Retinal pigment epithelial cell (primary cell): ENCODE results near the gene ZNF500.

ENCODE experiments used
- DNase-seq: peaks from one replicate; pipeline ENCODE4 v3.0.0-alpha.2; 2010; ENCODE audit warnings: low read depth
- H3K4me3 ChIP-seq: 2 replicates; pipeline ENCODE4 v1.5.1; 2011; ENCODE audit warnings: mild to moderate bottlenecking, low read length, control low read depth, moderate library complexity
- TF ChIP-seq, protein P1 (sequence below): conservative IDR thresholded peaks from 2 replicates; pipeline ENCODE4 v1.5.1; 2011; ENCODE audit warnings: low read depth, low read length, control low read depth, inconsistent platforms

The ZNF500 gene

GRCh38 chr16:4755687-4756086 is 11.3 kb downstream of the ZNF500 start:
- TF ChIP-seq, protein P1, sequence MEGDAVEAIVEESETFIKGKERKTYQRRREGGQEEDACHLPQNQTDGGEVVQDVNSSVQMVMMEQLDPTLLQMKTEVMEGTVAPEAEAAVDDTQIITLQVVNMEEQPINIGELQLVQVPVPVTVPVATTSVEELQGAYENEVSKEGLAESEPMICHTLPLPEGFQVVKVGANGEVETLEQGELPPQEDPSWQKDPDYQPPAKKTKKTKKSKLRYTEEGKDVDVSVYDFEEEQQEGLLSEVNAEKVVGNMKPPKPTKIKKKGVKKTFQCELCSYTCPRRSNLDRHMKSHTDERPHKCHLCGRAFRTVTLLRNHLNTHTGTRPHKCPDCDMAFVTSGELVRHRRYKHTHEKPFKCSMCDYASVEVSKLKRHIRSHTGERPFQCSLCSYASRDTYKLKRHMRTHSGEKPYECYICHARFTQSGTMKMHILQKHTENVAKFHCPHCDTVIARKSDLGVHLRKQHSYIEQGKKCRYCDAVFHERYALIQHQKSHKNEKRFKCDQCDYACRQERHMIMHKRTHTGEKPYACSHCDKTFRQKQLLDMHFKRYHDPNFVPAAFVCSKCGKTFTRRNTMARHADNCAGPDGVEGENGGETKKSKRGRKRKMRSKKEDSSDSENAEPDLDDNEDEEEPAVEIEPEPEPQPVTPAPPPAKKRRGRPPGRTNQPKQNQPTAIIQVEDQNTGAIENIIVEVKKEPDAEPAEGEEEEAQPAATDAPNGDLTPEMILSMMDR: no peak
- no peak for DNase-seq
- no peak overlapping the region for H3K4me3 ChIP-seq

GRCh38 chr16:4754865-4755264 is 12.1 kb downstream of the ZNF500 start:
- TF ChIP-seq, protein P1: no peak
- DNase-seq: no peak
- H3K4me3 ChIP-seq: no peak overlapping the region

- no peak for DNase-seq
- no peak overlapping the region for H3K4me3 ChIP-seq
- TF ChIP-seq, protein P1: no peak
Measured at GRCh38 chr16:4753227-4753626, 13.7 kb downstream of the ZNF500 start.

DNA sequence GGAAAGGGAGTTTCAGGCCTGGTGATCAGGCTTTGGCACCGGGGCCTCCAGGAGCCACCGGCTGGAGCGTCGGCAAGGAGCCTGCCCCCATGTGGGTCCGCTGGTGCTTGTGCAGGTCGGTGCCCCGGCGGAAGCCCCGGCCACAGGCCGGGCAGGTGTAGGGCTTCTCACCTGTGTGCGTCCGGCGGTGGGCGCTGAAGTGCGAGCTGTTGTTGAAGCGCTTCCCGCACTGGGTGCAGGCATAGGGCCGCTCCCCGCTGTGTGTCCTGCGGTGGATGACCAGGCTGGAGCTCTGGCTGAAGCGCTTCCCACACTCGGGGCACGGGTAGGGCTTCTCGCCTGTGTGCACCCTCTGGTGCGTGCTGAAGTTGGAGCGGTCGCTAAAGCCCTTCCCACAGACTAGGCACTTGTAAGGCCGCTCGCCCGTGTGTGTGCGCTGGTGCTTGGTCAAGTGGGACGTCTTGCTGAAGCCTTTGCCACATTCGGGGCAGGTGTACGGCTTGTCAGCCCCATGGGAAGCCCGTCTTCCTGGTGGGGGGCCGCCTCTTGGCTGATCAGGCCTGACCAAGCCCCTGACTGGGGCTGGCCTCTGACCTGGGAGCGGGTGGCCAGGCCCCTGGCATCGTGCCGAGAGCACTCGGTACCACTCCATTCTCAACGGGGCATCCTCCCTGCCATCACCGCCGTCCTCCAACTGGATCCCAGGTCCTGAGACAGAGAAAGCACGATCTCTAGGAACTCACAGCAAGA is 14.4 kb downstream of the ZNF500 start:
- TF ChIP-seq, protein P1: no peak
- DNase-seq: no peak
- H3K4me3 ChIP-seq: no peak overlapping the region

GRCh38 chr16:4750896-4751295 is 16.1 kb downstream of the ZNF500 start:
- TF ChIP-seq, protein P1: no peak
- no peak for DNase-seq
- no peak overlapping the region for H3K4me3 ChIP-seq

GRCh38 chr16:4749700-4750257 is 17.2 kb downstream of the ZNF500 start:
- no peak for DNase-seq
- no peak overlapping the region for H3K4me3 ChIP-seq
- TF ChIP-seq, protein P1: no peak
